22Rv1 (cell line): ENCODE results near the gene SLC28A3.

ENCODE experiments used
- ZFX ChIP-seq: fragments of 450-650 bp; IDR thresholded peaks from 2 replicates; pipeline ENCODE4 v1.6.1; 2017; ENCODE audit warnings: antibody characterized with exemption, borderline replicate concordance
- TF ChIP-seq, protein P1 (sequence below): fragments of 450-650 bp; IDR thresholded peaks from 2 replicates; pipeline ENCODE4 v1.5.1; 2017; ENCODE audit warnings: mild to moderate bottlenecking

DNA sequence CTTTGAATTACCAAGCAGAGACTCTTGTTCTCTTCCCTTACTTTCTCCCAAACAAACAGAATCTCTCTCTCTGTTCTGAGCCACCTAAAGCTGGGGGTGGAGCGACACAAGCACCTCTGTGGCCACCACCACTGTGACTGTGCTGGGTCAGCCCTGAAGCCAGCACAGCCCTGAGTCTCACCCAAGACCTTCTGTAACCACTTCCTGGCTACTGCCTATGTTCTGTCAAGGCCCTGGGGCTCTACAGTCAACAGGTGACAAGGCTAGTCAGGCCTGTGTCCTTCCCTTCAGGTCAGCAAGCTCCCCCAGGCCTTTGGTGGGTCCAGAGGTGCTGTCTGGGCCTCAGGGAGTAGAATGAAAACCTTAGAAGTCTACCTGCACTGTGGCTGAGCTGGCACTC lies 26.1 kb upstream of the SLC28A3 start:
- TF ChIP-seq, protein P1, sequence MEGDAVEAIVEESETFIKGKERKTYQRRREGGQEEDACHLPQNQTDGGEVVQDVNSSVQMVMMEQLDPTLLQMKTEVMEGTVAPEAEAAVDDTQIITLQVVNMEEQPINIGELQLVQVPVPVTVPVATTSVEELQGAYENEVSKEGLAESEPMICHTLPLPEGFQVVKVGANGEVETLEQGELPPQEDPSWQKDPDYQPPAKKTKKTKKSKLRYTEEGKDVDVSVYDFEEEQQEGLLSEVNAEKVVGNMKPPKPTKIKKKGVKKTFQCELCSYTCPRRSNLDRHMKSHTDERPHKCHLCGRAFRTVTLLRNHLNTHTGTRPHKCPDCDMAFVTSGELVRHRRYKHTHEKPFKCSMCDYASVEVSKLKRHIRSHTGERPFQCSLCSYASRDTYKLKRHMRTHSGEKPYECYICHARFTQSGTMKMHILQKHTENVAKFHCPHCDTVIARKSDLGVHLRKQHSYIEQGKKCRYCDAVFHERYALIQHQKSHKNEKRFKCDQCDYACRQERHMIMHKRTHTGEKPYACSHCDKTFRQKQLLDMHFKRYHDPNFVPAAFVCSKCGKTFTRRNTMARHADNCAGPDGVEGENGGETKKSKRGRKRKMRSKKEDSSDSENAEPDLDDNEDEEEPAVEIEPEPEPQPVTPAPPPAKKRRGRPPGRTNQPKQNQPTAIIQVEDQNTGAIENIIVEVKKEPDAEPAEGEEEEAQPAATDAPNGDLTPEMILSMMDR = no peak
- TF ChIP-seq ZFX = no peak
